Endodermal cell (in vitro differentiated cells): ENCODE measurements around the gene ELP5. TPM values are rescaled to one million over a fixed set of nuclear protein-coding genes. Genes with fewer than 3 reads are reported as not detected.

Experiments used
- DNase-seq: peaks from one replicate; pipeline ENCODE4 v3.0.0-alpha.2; 2017
- H3K27ac ChIP-seq: 2 replicates; pipeline ENCODE4 v1.5.1; 2013; ENCODE audit warnings: mild to moderate bottlenecking, low read depth, low read length, moderate library complexity
- H3K27me3 ChIP-seq: 2 replicates; pipeline ENCODE4 v1.6.1; 2013; ENCODE audit warnings: mild to moderate bottlenecking, low read length, moderate library complexity; ENCODE audit not compliant: insufficient read depth, control insufficient read depth, poor library complexity, severe bottlenecking
- H3K36me3 ChIP-seq: 2 replicates; pipeline ENCODE4 v1.7.0; 2013; ENCODE audit warnings: mild to moderate bottlenecking, low read length, moderate library complexity; ENCODE audit not compliant: control insufficient read depth, insufficient read depth
- H3K4me1 ChIP-seq: one replicate; pipeline ENCODE4 v1.7.0; 2013; ENCODE audit warnings: low read length; ENCODE audit not compliant: control insufficient read depth, insufficient read depth
- H3K4me3 ChIP-seq: 2 replicates; pipeline ENCODE4 v1.5.1; 2013; ENCODE audit warnings: mild to moderate bottlenecking, low read length, moderate library complexity
- H3K9ac ChIP-seq: 2 replicates; pipeline ENCODE4 v1.6.1; 2013; ENCODE audit warnings: mild to moderate bottlenecking, low read length, moderate library complexity; ENCODE audit not compliant: poor library complexity, severe bottlenecking; ENCODE audit errors: extremely low read depth
- H3K9me3 ChIP-seq: 2 replicates; pipeline ENCODE4 v1.6.1; 2013; ENCODE audit warnings: mild to moderate bottlenecking, low read length, moderate library complexity; ENCODE audit not compliant: control insufficient read depth
- H3K27ac Mint-ChIP-seq: 2 replicates; pipeline ENCODE4 v1.8.0; 2020; ENCODE audit warnings: mixed read lengths
- H3K27me3 Mint-ChIP-seq: 2 replicates; pipeline ENCODE4 v1.8.0; 2021; ENCODE audit warnings: mild to moderate bottlenecking, mixed read lengths; ENCODE audit not compliant: insufficient read depth
- H3K36me3 Mint-ChIP-seq: 2 replicates; pipeline ENCODE4 v1.8.0; 2020; ENCODE audit warnings: low read depth, mixed read lengths
- H3K4me1 Mint-ChIP-seq: 2 replicates; pipeline ENCODE4 v1.8.0; 2020; ENCODE audit warnings: mixed read lengths
- H3K4me3 Mint-ChIP-seq: 2 replicates; pipeline ENCODE4 v1.8.0; 2020; ENCODE audit warnings: mild to moderate bottlenecking, moderate library complexity, mixed read lengths
- H3K9me3 Mint-ChIP-seq: 2 replicates; pipeline ENCODE4 v1.8.0; 2020; ENCODE audit warnings: mild to moderate bottlenecking, mixed read lengths
- WGBS, 2 experiments: methylation state at CpG; one replicate each; pipeline versions ENCODE4 v1.1.5 to v1.1.7; 2013; ENCODE audit warnings: missing lambda C conversion rate in 2 of 2, mixed read lengths in 1 of 2; ENCODE audit not compliant: insufficient coverage in 1 of 2, insufficient read length in 1 of 2; 5-methylcytosine and 5-hydroxymethylcytosine counted together
- total RNA-seq, 2 donors: library from RNA; stranded (reverse); fragmentation: NEBNext Ultra II Directional in 1 of 2; extraction: Animal tissue kit (Norgen Biotek cat#: 25700) in 1 of 2; gene quantifications; 2 replicates in 1 of 2; 3 replicates in 1 of 2; pipeline ENCODE4 v1.2.1, GENCODE V29; 2021
- TF ChIP-seq, protein P1 (sequence below): fragments of 200-600 bp; sonication (generic); conservative IDR thresholded peaks from 2 replicates; pipeline ENCODE4 v1.5.0; 2021; ENCODE audit warnings: antibody characterized with exemption, mild to moderate bottlenecking

Gene ELP5
- total RNA-seq, 2 donors from 2014 or later = 45.3 to 68.0 TPM

DNA sequence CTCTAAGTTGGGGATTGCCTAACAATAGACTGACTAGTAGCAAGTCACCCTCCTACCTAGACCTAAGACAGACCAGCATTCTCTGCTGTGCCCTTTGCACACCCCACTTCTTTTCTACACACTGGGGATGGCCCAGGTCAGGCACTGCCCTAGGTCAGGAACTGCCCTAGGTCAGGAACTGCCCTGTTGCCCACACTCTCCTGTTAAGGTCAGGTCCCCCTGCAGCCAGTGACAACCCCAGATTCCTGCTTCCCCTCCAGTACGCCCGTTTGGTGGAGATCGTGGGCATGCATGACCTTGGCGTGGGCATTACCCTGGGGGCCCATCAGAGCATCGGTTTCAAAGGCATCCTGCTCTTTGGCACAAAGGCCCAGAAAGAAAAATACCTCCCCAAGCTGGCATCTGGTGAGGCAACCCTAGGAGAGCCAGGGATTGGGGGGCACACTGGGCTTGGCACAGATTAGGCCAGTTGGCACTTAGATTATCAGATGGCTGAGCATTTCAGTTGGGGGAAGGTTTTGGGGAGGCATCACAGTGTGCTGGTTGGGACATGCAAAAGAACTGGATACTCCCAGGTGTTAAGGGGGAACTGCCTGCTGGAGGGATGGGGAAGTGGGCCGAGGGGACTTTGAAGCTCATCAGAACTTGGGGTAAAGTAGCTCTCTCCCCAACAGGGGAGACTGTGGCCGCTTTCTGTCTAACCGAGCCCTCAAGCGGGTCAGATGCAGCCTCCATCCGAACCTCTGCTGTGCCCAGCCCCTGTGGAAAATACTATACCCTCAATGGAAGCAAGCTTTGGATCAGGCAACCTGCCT lies 30.5 kb upstream of the ELP5 start:
- no peak for DNase-seq
- Histone ChIP-seq H3K9ac (no peak overlapping the region), H3K4me3 (peak overlapping the region; percentile 87), H3K4me1 (peaks cover 19% of the 10 kb centered on the region), H3K9me3 (no peaks in the 10 kb centered on the region), H3K36me3 (peaks cover 45% of the 10 kb centered on the region), H3K27me3 (no peaks in the 10 kb centered on the region), H3K27ac (no peak overlapping the region)
- Mint-ChIP-seq H3K36me3 (peaks cover 44% of the 10 kb centered on the region), H3K27ac (peak overlapping the region; percentile 96), H3K4me3 (no peak overlapping the region), H3K9me3 (no peaks in the 10 kb centered on the region), H3K27me3 (no peaks in the 10 kb centered on the region), H3K4me1 (peaks cover 29% of the 10 kb centered on the region)
- 71 to 93% methylated on average over 1 to 10 of the region's 10 CpGs for WGBS, 2 experiments
- TF ChIP-seq, protein P1, sequence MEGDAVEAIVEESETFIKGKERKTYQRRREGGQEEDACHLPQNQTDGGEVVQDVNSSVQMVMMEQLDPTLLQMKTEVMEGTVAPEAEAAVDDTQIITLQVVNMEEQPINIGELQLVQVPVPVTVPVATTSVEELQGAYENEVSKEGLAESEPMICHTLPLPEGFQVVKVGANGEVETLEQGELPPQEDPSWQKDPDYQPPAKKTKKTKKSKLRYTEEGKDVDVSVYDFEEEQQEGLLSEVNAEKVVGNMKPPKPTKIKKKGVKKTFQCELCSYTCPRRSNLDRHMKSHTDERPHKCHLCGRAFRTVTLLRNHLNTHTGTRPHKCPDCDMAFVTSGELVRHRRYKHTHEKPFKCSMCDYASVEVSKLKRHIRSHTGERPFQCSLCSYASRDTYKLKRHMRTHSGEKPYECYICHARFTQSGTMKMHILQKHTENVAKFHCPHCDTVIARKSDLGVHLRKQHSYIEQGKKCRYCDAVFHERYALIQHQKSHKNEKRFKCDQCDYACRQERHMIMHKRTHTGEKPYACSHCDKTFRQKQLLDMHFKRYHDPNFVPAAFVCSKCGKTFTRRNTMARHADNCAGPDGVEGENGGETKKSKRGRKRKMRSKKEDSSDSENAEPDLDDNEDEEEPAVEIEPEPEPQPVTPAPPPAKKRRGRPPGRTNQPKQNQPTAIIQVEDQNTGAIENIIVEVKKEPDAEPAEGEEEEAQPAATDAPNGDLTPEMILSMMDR = no peak

DNA sequence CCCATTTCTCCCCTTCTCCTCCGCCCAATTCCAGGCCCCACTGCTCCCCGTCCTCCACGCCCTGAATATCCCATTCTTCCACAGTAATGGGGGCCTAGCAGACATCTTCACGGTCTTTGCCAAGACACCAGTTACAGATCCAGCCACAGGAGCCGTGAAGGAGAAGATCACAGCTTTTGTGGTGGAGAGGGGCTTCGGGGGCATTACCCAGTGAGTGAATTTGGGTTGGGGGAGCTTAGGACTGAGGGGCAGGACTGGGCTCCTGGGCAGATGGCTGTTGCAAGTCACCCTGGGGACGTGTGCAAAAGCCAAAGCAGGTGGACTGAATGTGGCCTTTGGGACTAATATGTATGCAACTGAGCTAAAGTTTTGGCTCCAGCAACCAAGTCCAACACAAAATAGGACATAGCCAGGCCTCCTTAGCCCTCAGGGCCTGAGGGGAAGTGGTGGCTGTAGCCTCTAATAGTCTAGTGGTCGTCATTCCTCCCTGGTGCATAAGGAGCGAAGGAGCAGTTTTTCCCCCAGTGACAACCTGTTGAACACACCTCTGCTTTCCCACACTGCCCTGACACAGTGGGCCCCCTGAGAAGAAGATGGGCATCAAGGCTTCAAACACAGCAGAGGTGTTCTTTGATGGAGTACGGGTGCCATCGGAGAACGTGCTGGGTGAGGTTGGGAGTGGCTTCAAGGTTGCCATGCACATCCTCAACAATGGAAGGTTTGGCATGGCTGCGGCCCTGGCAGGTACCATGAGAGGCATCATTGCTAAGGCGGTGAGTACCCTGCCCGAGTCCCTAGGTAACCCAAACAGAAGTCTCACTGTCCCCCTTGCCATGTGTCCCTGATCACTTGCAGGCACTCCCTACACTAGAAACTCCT lies 29.7 kb upstream of the ELP5 start:
- H3K27ac Mint-ChIP-seq = no peak overlapping the region
- peaks cover 28% of the 10 kb centered on the region for H3K4me1 Mint-ChIP-seq
- H3K36me3 ChIP-seq = peaks cover 51% of the 10 kb centered on the region
- H3K4me3 Mint-ChIP-seq = no peak overlapping the region
- H3K9me3 Mint-ChIP-seq = no peaks in the 10 kb centered on the region
- peaks cover 19% of the 10 kb centered on the region for H3K4me1 ChIP-seq
- TF ChIP-seq, protein P1 = no peak
- no peaks in the 10 kb centered on the region for H3K27me3 Mint-ChIP-seq
- H3K4me3 ChIP-seq = no peak overlapping the region
- no peak overlapping the region for H3K9ac ChIP-seq
- H3K36me3 Mint-ChIP-seq = peaks cover 51% of the 10 kb centered on the region
- WGBS, 2 experiments = 93 to 95% methylated on average over 12 to 15 of the region's 15 CpGs
- H3K27me3 ChIP-seq = no peaks in the 10 kb centered on the region
- no peak overlapping the region for H3K27ac ChIP-seq
- no peak for DNase-seq
- H3K9me3 ChIP-seq = no peaks in the 10 kb centered on the region

DNA sequence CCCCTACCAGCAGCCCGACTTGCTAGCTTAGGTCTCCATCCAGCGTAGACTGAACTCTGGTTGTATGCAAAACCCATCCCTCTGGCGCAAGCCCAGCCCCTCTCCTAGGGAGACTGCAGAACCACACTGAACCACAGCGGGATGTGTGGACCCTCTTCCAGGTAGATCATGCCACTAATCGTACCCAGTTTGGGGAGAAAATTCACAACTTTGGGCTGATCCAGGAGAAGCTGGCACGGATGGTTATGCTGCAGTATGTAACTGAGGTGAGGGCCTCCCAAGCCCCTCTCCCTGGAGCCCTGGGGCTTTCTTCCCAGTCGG lies 29.1 kb upstream of the ELP5 start:
- Histone ChIP-seq H3K4me3 (no peak overlapping the region), H3K9me3 (no peaks in the 10 kb centered on the region), H3K36me3 (peaks cover 56% of the 10 kb centered on the region), H3K4me1 (peaks cover 17% of the 10 kb centered on the region), H3K27ac (no peak overlapping the region), H3K9ac (no peak overlapping the region), H3K27me3 (no peaks in the 10 kb centered on the region)
- Mint-ChIP-seq H3K27ac (no peak overlapping the region), H3K4me3 (no peak overlapping the region), H3K27me3 (no peaks in the 10 kb centered on the region), H3K9me3 (no peaks in the 10 kb centered on the region), H3K36me3 (peaks cover 55% of the 10 kb centered on the region), H3K4me1 (peaks cover 25% of the 10 kb centered on the region)
- no peak for DNase-seq
- 77 to 92% methylated on average over 6 to 7 of the region's 7 CpGs for WGBS, 2 experiments
- TF ChIP-seq, protein P1 = no peak
